H1 (cell line): ENCODE measurements around the gene PDK4. TPM values are rescaled to one million over a fixed set of nuclear protein-coding genes. Genes with fewer than 3 reads are reported as not detected.

ENCODE experiments used
- CTCF ChIA-PET: fragments of 300-600 bp; sonication (Branson Sonifier 250); formaldehyde crosslinking; loops from one replicate; lab custom pipeline; 2021; ENCODE audit not compliant: partially characterized antibody; lab: Charles Lee
- POLR2A ChIA-PET: fragments of 300-600 bp; sonication (Branson Sonifier 250); formaldehyde crosslinking; loops from one replicate; lab custom pipeline; 2021; ENCODE audit warnings: inconsistent platforms; ENCODE audit not compliant: partially characterized antibody; lab: Charles Lee
- DNase-seq, 2 experiments: peaks; one replicate each; pipeline versions ENCODE4 v3.0.0 to v3.0.0-alpha.2; 2010 to 2022; ENCODE audit warnings: low spot score in 2 of 2, low read depth in 1 of 2, mixed read lengths in 1 of 2
- FAIRE-seq: peaks from 2 replicates; lab custom pipeline; 2011; peaks lifted over from hg19 to GRCh38; lab: Jason Lieb, UNC
- H2AFZ ChIP-seq: 2 replicates; pipeline ENCODE4 v1.8.1; 2012; ENCODE audit warnings: low read length, inconsistent platforms
- H2AK5ac ChIP-seq: 2 replicates; pipeline ENCODE4 v1.6.1; 2013; ENCODE audit warnings: low read depth, low read length
- H2BK120ac ChIP-seq: replicated peaks from 2 replicates; pipeline ENCODE3; 2013; ENCODE audit warnings: low read depth, low read length, inconsistent platforms
- H2BK12ac ChIP-seq: 2 replicates; pipeline ENCODE4 v1.6.1; 2013; ENCODE audit warnings: low read depth, low read length
- H2BK15ac ChIP-seq: 2 replicates; pipeline ENCODE4 v1.6.1; 2013; ENCODE audit warnings: low read length
- H2BK20ac ChIP-seq: 2 replicates; pipeline ENCODE4 v1.6.1; 2013; ENCODE audit warnings: low read length
- H2BK5ac ChIP-seq: 2 replicates; pipeline ENCODE4 v1.6.1; 2013; ENCODE audit warnings: low read depth, low read length
- H3K14ac ChIP-seq: 2 replicates; pipeline ENCODE4 v1.6.1; 2013; ENCODE audit warnings: inconsistent platforms; ENCODE audit not compliant: insufficient read length
- H3K18ac ChIP-seq: 2 replicates; pipeline ENCODE4 v1.6.1; 2013; ENCODE audit warnings: low read length; ENCODE audit errors: extremely low read depth
- H3K23ac ChIP-seq: 2 replicates; pipeline ENCODE4 v1.6.1; 2013; ENCODE audit warnings: inconsistent platforms; ENCODE audit not compliant: insufficient read length
- H3K23me2 ChIP-seq: 2 replicates; pipeline ENCODE4 v1.6.1; 2013; ENCODE audit warnings: low read depth, low read length
- H3K27ac ChIP-seq: 2 replicates; pipeline ENCODE4 v1.6.1; 2011; ENCODE audit warnings: low read depth, low read length, inconsistent platforms
- H3K27me3 ChIP-seq, 4 experiments: replicated peaks in 1 of 4; 1 replicate in 1 of 4; 2 replicates in 3 of 4; pipeline versions ENCODE4 v1.6.1 to v1.8.1; 2011 to 2013; ENCODE audit warnings: low read length in 3 of 4, mild to moderate bottlenecking in 3 of 4, inconsistent platforms in 2 of 4, mixed read lengths in 2 of 4, moderate library complexity in 1 of 4; ENCODE audit not compliant: control insufficient read depth in 3 of 4, insufficient read depth in 3 of 4; ENCODE audit errors: extremely low read depth in 1 of 4
- H3K36me3 ChIP-seq, 4 experiments: 2 replicates each; pipeline versions ENCODE4 v1.6.1 to v1.8.1; 2011 to 2013; ENCODE audit warnings: mild to moderate bottlenecking in 4 of 4, low read length in 3 of 4, moderate library complexity in 2 of 4, control low read depth in 1 of 4, inconsistent platforms in 1 of 4; ENCODE audit not compliant: insufficient read depth in 4 of 4, control insufficient read depth in 2 of 4
- H3K4ac ChIP-seq: replicated peaks from 2 replicates; pipeline ENCODE3; 2013; ENCODE audit warnings: low read length, low read depth, mixed read lengths, inconsistent platforms; ENCODE audit not compliant: insufficient read length
- H3K4me1 ChIP-seq, 4 experiments: replicated peaks in 1 of 4; 1 replicate in 1 of 4; 2 replicates in 3 of 4; pipeline versions ENCODE4 v1.6.1 to v1.8.1; 2011 to 2013; ENCODE audit warnings: low read length in 3 of 4, inconsistent platforms in 2 of 4, mixed read lengths in 1 of 4; ENCODE audit not compliant: insufficient read depth in 4 of 4, control insufficient read depth in 3 of 4
- H3K4me2 ChIP-seq, 2 experiments: 2 replicates each; pipeline versions ENCODE4 v1.6.1 to v1.8.1; 2011 to 2013; ENCODE audit warnings: low read depth in 2 of 2, low read length in 2 of 2, control low read depth in 1 of 2, inconsistent platforms in 1 of 2, mild to moderate bottlenecking in 1 of 2; ENCODE audit not compliant: insufficient read depth in 1 of 2
- H3K4me3 ChIP-seq, 4 experiments: fragments of 200-600, 300-600 bp in 1 of 4; sonication (generic), shearing (Covaris generic), sonication (Bioruptor Twin) in 1 of 4; 2 replicates each; pipeline versions ENCODE4 v1.5.1 to v1.8.1; 2011 to 2016; ENCODE audit warnings: low read length in 4 of 4, low read depth in 3 of 4, control low read depth in 2 of 4, inconsistent platforms in 2 of 4, mild to moderate bottlenecking in 2 of 4, mixed read lengths in 1 of 4, moderate library complexity in 1 of 4; ENCODE audit not compliant: insufficient read depth in 2 of 4; ENCODE audit errors: extremely low read depth in 1 of 4
- H3K56ac ChIP-seq: replicated peaks from 2 replicates; pipeline ENCODE3; 2013; ENCODE audit warnings: low read depth, mild to moderate bottlenecking, mixed read lengths, low read length, inconsistent platforms; ENCODE audit not compliant: insufficient read length
- H3K79me1 ChIP-seq: 2 replicates; pipeline ENCODE4 v1.6.1; 2013; ENCODE audit warnings: low read depth, low read length, control low read depth
- H3K79me2 ChIP-seq, 2 experiments: 2 replicates each; pipeline versions ENCODE4 v1.6.1 to v1.8.1; 2012 to 2013; ENCODE audit warnings: low read length in 2 of 2, mild to moderate bottlenecking in 2 of 2, inconsistent platforms in 1 of 2; ENCODE audit not compliant: insufficient read depth in 2 of 2, control insufficient read depth in 1 of 2
- H3K9ac ChIP-seq, 4 experiments: replicated peaks in 1 of 4; 1 replicate in 1 of 4; 2 replicates in 3 of 4; pipeline versions ENCODE4 v1.6.1 to v1.8.1; 2011 to 2013; ENCODE audit warnings: low read depth in 3 of 4, low read length in 3 of 4, control low read depth in 2 of 4, mild to moderate bottlenecking in 2 of 4, moderate library complexity in 2 of 4, inconsistent platforms in 1 of 4; ENCODE audit errors: extremely low read depth in 1 of 4
- H3K9me3 ChIP-seq, 2 experiments: 2 replicates each; pipeline versions ENCODE4 v1.6.1 to v1.8.1; 2012 to 2013; ENCODE audit warnings: mild to moderate bottlenecking in 2 of 2, moderate library complexity in 2 of 2, control low read depth in 1 of 2, inconsistent platforms in 1 of 2, low read depth in 1 of 2, low read length in 1 of 2, mixed read lengths in 1 of 2; ENCODE audit not compliant: insufficient read depth in 2 of 2
- H4K20me1 ChIP-seq, 2 experiments: replicated peaks in 1 of 2; 2 replicates each; pipeline versions ENCODE3 to v1.8.1; 2011 to 2013; ENCODE audit warnings: inconsistent platforms in 2 of 2, low read length in 2 of 2, mild to moderate bottlenecking in 1 of 2; ENCODE audit not compliant: insufficient read depth in 2 of 2, control insufficient read depth in 1 of 2
- H4K5ac ChIP-seq: 2 replicates; pipeline ENCODE4 v1.6.1; 2013; ENCODE audit warnings: low read length, low read depth, mixed read lengths, inconsistent platforms; ENCODE audit not compliant: insufficient read length
- H4K8ac ChIP-seq: 2 replicates; pipeline ENCODE4 v1.8.0; 2013; ENCODE audit warnings: mild to moderate bottlenecking, moderate library complexity, low read length, inconsistent platforms; ENCODE audit not compliant: insufficient read depth; ENCODE audit errors: extremely low read depth
- H4K91ac ChIP-seq: replicated peaks from 2 replicates; pipeline ENCODE3; 2013; ENCODE audit warnings: low read length, mixed read lengths, inconsistent platforms; ENCODE audit not compliant: insufficient read length
- ASH2L ChIP-seq: fragments of 200-600, 300-600 bp; sonication (generic); IDR thresholded peaks from one replicate; pipeline ENCODE4 v1.7.1; 2017; ENCODE audit warnings: low read length
- BCL11A ChIP-seq, 2 experiments: IDR thresholded peaks; one replicate each; pipeline ENCODE4 v1.6.1; 2011; ENCODE audit warnings: low read depth in 2 of 2, low read length in 2 of 2, mild to moderate bottlenecking in 2 of 2
- BRCA1 ChIP-seq: IDR thresholded peaks from 2 replicates; pipeline ENCODE4 v1.6.1; 2012; ENCODE audit warnings: low read depth, low read length, improper control_type of control experiment
- CHD1 ChIP-seq: IDR thresholded peaks from 2 replicates; pipeline ENCODE4 v1.6.1; 2012; ENCODE audit warnings: low read depth, low read length, improper control_type of control experiment
- CREB1 ChIP-seq: IDR thresholded peaks from 2 replicates; pipeline ENCODE4 v1.6.1; 2012; ENCODE audit warnings: inconsistent platforms
- EZH2 ChIP-seq: fragments of 200-600 bp; sonication (generic); IDR thresholded peaks from 2 replicates; pipeline ENCODE4 v1.7.1; 2012; ENCODE audit warnings: low read depth, mild to moderate bottlenecking, moderate library complexity, low read length, inconsistent platforms; ENCODE audit not compliant: severe bottlenecking
- GABPA ChIP-seq: IDR thresholded peaks from 2 replicates; pipeline ENCODE4 v1.6.1; 2011; ENCODE audit warnings: mild to moderate bottlenecking, low read length, moderate library complexity, borderline replicate concordance; ENCODE audit not compliant: insufficient read depth
- KDM4A ChIP-seq: IDR thresholded peaks from one replicate; pipeline ENCODE4 v1.7.1; 2012; ENCODE audit warnings: low read depth, mild to moderate bottlenecking, moderate library complexity, low read length, inconsistent platforms; ENCODE audit not compliant: severe bottlenecking
- PHF8 ChIP-seq: fragments of 200-600 bp; sonication (generic); conservative IDR thresholded peaks from 2 replicates; pipeline ENCODE4 v1.7.1; 2012; ENCODE audit warnings: low read depth, mild to moderate bottlenecking, inconsistent platforms, low read length, moderate library complexity
- RBBP5 ChIP-seq: IDR thresholded peaks from 2 replicates; pipeline ENCODE4 v1.7.1; 2012; ENCODE audit warnings: low read depth, mild to moderate bottlenecking, inconsistent platforms, low read length, moderate library complexity, borderline replicate concordance
- SAP30 ChIP-seq: fragments of 300-600 bp; sonication (generic); IDR thresholded peaks from 2 replicates; pipeline ENCODE4 v1.7.1; 2012; ENCODE audit warnings: low read length, moderate library complexity, mild to moderate bottlenecking, inconsistent platforms; ENCODE audit not compliant: insufficient read depth, insufficient replicate concordance
- SRF ChIP-seq: IDR thresholded peaks from 2 replicates; pipeline ENCODE4 v1.6.1; 2011; ENCODE audit warnings: mild to moderate bottlenecking, low read depth, low read length, moderate library complexity
- TAF1 ChIP-seq: IDR thresholded peaks from 2 replicates; pipeline ENCODE4 v1.6.1; 2011; ENCODE audit warnings: mild to moderate bottlenecking, low read depth, low read length
- YY1 ChIP-seq: IDR thresholded peaks from 2 replicates; pipeline ENCODE4 v1.6.1; 2011; ENCODE audit warnings: low read depth, mild to moderate bottlenecking, low read length
- WGBS, 2 experiments: shearing (Covaris generic) in 1 of 2; methylation state at CpG; one replicate each; pipeline versions ENCODE4 v1.1.6 to v1.1.7; 2013 to 2015; ENCODE audit warnings: low lambda C conversion rate in 2 of 2, mixed read lengths in 2 of 2, inconsistent platforms in 1 of 2, low coverage in 1 of 2, missing lambda C conversion rate in 1 of 2; ENCODE audit not compliant: insufficient replicate concordance in 2 of 2, insufficient coverage in 1 of 2, insufficient read length in 1 of 2; ENCODE audit errors: extremely low coverage in 1 of 2, missing lambda C conversion rate in 1 of 2; 5-methylcytosine and 5-hydroxymethylcytosine counted together
- polyA plus RNA-seq, 7 experiments: library from polyadenylated mRNA; depleted of rRNA in 3 of 7; stranded (reverse) in 5 of 7; unstranded in 2 of 7; fragments of >200 nt in 5 of 7; fragments of 200-250 nt in 2 of 7; gene quantifications; 1 replicate in 5 of 7; 2 replicates in 1 of 7; 4 replicates in 1 of 7; pipeline versions ENCODE4 v1.2.1 to v1.2.3, GENCODE V29; 2011 to 2013; ENCODE audit warnings: missing spikeins in 2 of 7, mixed read lengths in 2 of 7
- total RNA-seq: library from RNA; stranded (reverse); fragmentation: NEBNext Ultra II Directional; extraction: Animal tissue kit (Norgen Biotek cat#: 25700); gene quantifications from 2 replicates; pipeline ENCODE4 v1.2.1, GENCODE V29; 2021
- TF ChIP-seq, protein P1 (sequence below): IDR thresholded peaks from 2 replicates; pipeline ENCODE4 v1.6.1; 2012; ENCODE audit warnings: inconsistent platforms

Gene PDK4
- total and polyA plus RNA-seq, 2 of the 8 experiments (the other 6 are each of a cell fraction or from before 2014, with no cell fraction given): 0.26 TPM; not detected in 1

DNA sequence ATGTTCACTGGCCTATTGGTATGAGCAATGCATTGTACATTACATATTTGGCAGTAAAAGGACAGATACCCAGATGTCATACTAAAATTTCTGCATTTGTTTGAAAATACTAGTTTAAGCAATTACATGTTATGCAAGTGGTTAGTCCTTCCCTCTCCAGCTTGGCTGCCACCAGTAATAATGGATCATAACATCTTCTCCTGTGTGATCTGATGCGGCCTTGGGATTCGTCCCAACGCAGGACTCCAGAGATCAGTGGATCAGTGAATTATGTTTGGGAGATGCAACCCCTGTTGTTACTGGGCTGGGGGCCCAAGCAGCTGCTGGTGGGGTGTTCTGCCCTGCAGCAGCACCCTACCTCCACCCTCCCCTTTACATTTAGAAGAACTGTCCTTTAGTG, 11.2 kb upstream of the PDK4 start:
- H4K8ac ChIP-seq: no peak overlapping the region
- peaks cover 0 to 8% of the 10 kb centered on the region in 2 experiments; a peak in 2 of 4 replicates for H3K9me3 ChIP-seq
- H3K27ac ChIP-seq: no peak overlapping the region
- FAIRE-seq (no peak), DNase-seq (no peak)
- no peak overlapping the region for H3K23ac ChIP-seq
- H3K14ac ChIP-seq: no peak overlapping the region
- no peak overlapping the region for H2AK5ac ChIP-seq
- H3K4me2 ChIP-seq: no peak overlapping the region
- no peak overlapping the region for H4K91ac ChIP-seq
- H2BK120ac ChIP-seq: no peak overlapping the region
- no peak overlapping the region for H3K56ac ChIP-seq
- no peak overlapping the region for H4K5ac ChIP-seq
- no peak overlapping the region for H2BK20ac ChIP-seq
- no peaks in the 10 kb centered on the region; the same call in 1 of the 2 replicates for H3K23me2 ChIP-seq
- no peak overlapping the region for H3K18ac ChIP-seq
- no peaks in the 10 kb centered on the region for H4K20me1 ChIP-seq
- H3K79me1 ChIP-seq: no peaks in the 10 kb centered on the region
- no peak overlapping the region for H2BK12ac ChIP-seq
- CTCF ChIA-PET: interaction anchor here (0.6 to 1.2 kb wide), 4 partner anchors 9 to 473 kb away, joined by 3 to 5 read pairs (median 4); no protein-coding TSS in a partner anchor
- 86% methylated on average over 3 of the region's 3 CpGs; no CpG with 5 or more reads in 1 of the 2 experiments for whole genome bisulfite sequencing, 2 experiments
- no peak overlapping the region for H2AFZ ChIP-seq
- no peaks in the 10 kb centered on the region; a peak in 2 of 7 replicates for H3K27me3 ChIP-seq
- no peaks in the 10 kb centered on the region for H3K4me1 ChIP-seq
- H3K36me3 ChIP-seq: no peaks in the 10 kb centered on the region
- H3K4ac ChIP-seq: no peak overlapping the region
- no peak overlapping the region for H3K9ac ChIP-seq
- no peaks in the 10 kb centered on the region for H3K79me2 ChIP-seq
- no peak overlapping the region for H2BK5ac ChIP-seq
- no peak overlapping the region for H3K4me3 ChIP-seq
- no peak overlapping the region for H2BK15ac ChIP-seq
- POLR2A ChIA-PET: no interaction called here
- TF ChIP-seq GABPA (no peak), YY1 (no peak), TAF1 (no peak), SRF (no peak), BRCA1 (no peak), BCL11A (IDR thresholded peaks at IDR 0.05; ENCODE audit: low read depth in 2 of 2, low read length in 2 of 2) (no peak), CREB1 (no peak), CHD1 (no peak), EZH2 (no peak), SAP30 (no peak), RBBP5 (no peak), PHF8 (no peak), KDM4A (no peak), ASH2L (no peak)
- TF ChIP-seq, protein P1, sequence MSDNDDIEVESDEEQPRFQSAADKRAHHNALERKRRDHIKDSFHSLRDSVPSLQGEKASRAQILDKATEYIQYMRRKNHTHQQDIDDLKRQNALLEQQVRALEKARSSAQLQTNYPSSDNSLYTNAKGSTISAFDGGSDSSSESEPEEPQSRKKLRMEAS: no peak
